HG02884 (cell line): ENCODE measurements around the gene SPX.
A peak's percentile ranks its signal among the peaks of the same experiment; 100 is the strongest.

ENCODE experiments used
- ATAC-seq: cut with Tn5 transposase; IDR thresholded peaks from one replicate; pipeline ENCODE4 v1.9.1; 2021; ENCODE audit warnings: mild to moderate bottlenecking, moderate library complexity; ENCODE audit not compliant: unreplicated experiment

The SPX gene, protein sequence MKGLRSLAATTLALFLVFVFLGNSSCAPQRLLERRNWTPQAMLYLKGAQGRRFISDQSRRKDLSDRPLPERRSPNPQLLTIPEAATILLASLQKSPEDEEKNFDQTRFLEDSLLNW

DNA sequence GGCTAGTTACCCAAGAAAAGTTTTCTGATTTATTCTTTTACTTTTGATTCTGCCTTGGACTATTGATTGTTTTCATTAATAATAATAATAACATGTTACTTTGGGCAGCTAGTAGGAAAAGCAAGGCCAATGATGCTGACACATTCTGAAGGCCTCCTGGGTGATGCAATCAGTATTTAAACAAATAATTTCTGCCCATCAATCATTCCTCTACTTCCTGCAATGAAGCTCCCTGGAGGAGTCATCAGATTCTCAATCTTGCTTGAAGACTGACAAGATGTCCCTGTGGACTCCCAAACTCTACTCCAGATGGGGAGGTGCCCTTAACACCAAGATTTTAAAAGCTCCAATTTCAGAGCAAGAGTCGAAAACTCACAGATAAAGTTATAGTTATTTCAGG, at the start of gene SPX:
SPX (plus strand) TSS at position 244 of the 400 bp plus-strand sequence. CDS start 177 bp downstream, outside the sequence.
- no peak for ATAC-seq

- no peak for ATAC-seq
Measured at GRCh38 chr12:21476949-21477348, 49.1 kb upstream of the SPX start.

GRCh38 chr12:21478756-21479455, 47.2 kb upstream of the SPX start:
- ATAC-seq: no peak

DNA sequence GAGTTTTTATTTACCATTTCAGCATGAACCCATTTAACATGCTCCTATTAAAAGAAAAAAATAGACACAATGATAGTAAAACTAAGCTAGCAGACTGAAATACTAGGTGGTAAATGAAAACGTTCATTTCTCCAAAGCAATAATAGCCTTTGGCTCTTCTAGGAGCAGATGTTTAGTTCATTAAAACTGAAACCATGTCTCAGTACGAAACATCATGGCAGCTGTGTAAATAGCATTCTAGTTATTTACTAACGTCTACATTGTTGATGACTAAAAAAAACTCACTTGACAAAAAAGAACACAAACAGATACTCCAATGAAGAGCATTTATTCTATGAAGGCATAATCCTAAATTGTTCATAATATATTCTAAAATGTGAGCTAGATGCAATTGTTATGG, 42.6 kb upstream of the SPX start:
- no peak for ATAC-seq

- ATAC-seq: no peak
Measured at GRCh38 chr12:21485998-21486397, 40.1 kb upstream of the SPX start.

DNA sequence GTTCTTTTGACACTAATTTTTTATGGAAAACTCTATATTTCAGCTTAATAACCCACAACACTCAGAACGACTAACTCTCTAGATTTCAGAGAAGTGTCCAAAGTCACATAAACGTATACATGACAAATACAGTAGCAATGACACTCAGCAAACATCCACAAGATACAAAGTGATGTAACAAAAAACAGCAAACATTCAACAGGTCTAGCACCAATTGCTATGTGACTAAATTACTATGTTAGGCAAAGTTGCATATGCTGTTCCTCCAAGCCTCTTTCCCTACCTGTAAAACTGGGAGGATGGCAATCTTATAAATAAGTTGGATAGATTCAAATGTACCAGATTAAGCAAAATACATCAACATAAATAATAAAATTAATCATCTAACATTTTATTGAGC, 26.3 kb upstream of the SPX start:
- ATAC-seq: no peak

- no peak for ATAC-seq
Measured at GRCh38 chr12:21500786-21501257, 25.3 kb upstream of the SPX start.

GRCh38 chr12:21501258-21502163, 24.6 kb upstream of the SPX start, which contains the start of the genes GOLT1B and RECQL:
Gene GOLT1B (plus strand): TSS chr12:21501789. CDS start chr12:21501924, 135 bp downstream.
Gene RECQL (minus strand): TSS chr12:21501635. CDS start chr12:21499570, 2,065 bp downstream.
- ATAC-seq: peak; percentile 98

- peak; percentile 4 for ATAC-seq
Measured at GRCh38 chr12:21502164-21502496, 24.0 kb upstream of the SPX start.

DNA sequence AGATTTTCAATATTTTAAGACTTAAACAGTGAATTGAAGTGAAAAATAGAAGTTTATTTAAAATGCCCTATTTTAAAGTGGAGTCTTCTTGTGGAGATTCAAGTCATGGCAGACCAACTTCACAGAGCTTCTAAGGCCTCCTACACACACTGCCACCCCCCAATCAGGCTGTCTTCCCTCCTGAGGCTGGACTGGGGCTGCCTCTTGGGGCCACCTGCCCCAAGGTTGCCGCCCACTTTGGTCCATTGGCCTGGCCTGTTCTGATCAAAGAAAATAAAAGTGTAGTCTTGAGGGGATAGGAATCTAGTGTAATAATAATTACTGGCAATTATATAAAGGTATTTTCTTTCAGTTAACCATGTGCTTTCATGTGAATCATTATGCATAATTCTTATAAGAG, 23.2 kb upstream of the SPX start:
- no peak for ATAC-seq

GRCh38 chr12:21505888-21506287, 20.2 kb upstream of the SPX start:
- ATAC-seq: no peak

GRCh38 chr12:21507849-21508248, 18.2 kb upstream of the SPX start:
- no peak for ATAC-seq

- peak; percentile 95 for ATAC-seq
Measured at GRCh38 chr12:21509768-21510167, 16.3 kb upstream of the SPX start.

DNA sequence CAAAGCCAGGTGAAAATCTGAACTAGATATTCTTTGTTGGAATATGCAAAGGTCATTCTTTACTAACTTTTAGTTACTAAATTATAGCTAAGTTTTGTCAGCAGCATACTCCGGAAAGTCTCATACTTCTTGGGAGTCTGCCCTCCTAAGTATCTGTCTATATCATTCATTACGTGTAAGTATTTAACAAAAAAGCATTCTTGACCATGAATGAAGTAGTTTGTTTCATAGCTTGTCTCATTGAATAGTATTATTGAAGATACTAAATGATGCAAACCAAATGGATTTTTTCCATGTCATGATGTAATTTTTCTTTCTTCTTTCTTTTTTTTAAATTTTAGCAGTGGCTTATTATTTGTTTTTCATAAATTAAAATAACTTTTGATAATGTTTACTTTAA, 9.8 kb upstream of the SPX start:
- no peak for ATAC-seq

DNA sequence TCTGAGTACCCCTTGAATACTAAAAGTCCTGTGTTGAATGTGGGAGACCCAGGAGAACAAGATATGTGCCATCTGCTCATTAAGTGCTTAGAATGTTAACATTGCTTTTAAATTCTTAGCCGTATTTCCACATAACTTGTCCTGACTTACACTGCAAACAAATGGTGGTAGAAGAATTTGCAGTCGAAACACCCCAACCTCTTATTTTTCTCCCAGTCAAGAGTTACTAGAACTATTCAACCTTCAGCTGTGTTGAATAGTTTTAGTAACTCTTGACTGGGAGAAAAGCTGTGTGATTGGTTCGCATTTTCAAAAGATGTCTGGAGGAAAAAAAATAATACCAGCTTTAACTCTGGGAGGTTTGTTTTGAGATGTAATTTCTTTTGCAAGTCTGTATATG, 7.6 kb upstream of the SPX start:
- ATAC-seq: no peak

GRCh38 chr12:21521541-21521940, 4.6 kb upstream of the SPX start:
- ATAC-seq: no peak

- ATAC-seq: no peak
Measured at GRCh38 chr12:21523148-21523547, 2.9 kb upstream of the SPX start.

DNA sequence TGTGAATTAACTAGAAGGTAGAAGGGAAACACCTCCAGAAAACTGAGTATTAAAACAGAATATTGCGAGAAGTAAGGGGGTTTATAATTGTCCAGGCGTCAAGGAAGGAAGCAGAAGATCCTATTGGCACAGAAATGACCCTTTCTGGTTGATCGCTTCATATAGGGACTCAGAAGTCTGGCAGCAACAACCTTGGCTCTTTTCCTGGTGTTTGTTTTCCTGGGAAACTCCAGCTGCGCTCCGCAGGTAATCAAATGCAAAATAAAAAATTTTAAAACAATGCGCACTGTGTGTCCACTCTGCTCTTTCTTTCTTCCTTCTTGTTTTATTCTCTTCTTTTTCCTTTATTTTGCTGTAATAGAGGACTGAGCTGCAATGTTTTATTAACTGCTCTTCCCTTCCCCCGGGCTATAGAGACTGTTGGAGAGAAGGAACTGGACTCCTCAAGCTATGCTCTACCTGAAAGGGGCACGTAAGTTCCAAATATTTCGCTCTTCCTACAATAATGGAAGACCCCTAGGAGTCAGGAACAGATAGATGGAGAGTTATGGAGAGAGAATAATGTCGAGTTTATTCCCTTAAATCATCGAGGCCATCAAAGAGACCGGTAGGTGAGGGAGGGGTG, 737 bp downstream of the SPX start:
- ATAC-seq: no peak

DNA sequence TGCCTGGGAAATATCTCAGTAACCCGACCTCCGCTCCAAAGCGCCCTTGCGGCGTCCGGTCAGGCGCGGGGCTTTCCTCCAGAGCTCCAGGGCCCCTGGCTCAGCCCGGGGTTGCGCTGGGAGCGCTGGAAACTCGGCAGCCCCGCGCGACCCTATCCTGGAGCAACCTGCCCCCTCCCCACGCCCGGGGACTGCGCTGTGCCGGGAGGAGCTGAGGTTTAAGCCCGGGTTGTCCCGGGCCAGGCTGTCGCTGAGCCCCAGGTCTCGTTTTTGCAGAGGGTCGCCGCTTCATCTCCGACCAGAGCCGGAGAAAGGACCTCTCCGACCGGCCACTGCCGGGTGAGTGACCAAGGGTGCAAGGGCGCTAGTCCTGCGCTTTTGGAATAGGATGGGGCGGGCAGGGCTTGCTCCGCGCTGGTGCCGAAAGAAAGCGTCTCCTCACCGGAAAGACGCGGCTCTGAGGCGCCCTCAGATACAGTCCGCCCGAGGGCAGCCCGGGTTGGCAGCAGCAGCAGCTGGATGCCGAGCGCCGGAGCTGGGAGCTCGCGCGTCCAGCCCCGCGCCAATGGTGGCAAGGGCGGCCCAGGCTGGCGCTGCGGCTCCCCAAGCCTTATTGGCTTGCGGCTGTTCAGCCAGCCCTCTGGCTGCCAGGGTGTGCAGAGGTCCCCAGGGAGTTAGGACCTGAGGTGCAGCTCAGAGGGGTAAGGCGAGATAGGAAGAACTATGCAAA, 1.5 kb downstream of the SPX start:
- ATAC-seq: peak; percentile 84

DNA sequence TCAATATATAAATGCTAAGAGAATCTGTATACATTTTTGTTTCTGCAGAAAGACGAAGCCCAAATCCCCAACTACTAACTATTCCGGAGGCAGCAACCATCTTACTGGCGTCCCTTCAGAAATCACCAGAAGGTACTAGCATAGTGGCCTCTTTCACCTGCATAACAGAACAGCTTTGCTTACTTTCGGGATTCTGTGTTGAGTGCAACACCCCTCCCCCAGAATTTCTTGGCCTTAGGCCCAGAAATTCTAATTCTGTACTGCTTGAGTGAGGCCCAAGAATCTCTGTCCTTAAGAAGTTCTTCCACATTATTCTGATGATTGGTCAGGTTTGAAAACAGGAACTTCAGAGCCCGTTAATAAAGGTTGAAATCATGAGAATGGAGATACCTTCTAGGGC, 2.9 kb downstream of the SPX start:
- no peak for ATAC-seq

DNA sequence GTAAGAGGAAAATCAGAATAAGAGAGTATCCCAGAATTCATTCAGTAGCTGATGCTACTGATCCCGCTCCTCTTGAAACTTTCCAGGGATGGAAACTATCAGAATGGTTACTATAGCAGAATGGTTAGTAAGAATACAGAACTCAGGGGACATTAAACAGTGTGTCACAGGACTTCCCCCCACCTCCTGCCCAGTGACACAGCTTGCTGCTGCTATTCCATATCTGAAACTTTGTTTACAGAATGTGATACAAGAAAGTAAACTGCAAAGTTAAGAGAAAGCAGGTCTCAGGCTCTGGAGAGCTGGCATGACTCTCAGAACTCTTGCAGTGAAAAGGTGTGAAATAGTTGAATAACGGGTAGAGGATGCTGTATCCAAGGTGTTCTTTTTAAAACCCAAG, 3.4 kb downstream of the SPX start:
- ATAC-seq: no peak
